ENCODE results near the gene DHRS7.

- TF ChIP-seq CTCF (IDR thresholded peaks at IDR 0.05) = no peak
- TF ChIP-seq MXI1 (IDR thresholded peaks at IDR 0.05; ENCODE audit: low read depth, low read length) = no peak
- TF ChIP-seq YY1 (IDR thresholded peaks at IDR 0.05; ENCODE audit: low read depth) = no peak
- no peak for TF ChIP-seq POLR2AphosphoS5 (IDR thresholded peaks at IDR 0.05; ENCODE audit: low read depth, low read length)
- no peak for TF ChIP-seq TEAD4 (IDR thresholded peaks at IDR 0.05; ENCODE audit: borderline replicate concordance, insufficient read depth)
- no peak for TF ChIP-seq REST (IDR thresholded peaks at IDR 0.05; ENCODE audit: low read depth, low read length)
- no peak for TF ChIP-seq EP300 (IDR thresholded peaks at IDR 0.05; ENCODE audit: borderline replicate concordance in 1 of 2, low read depth in 1 of 2, low read length in 1 of 2)
- TF ChIP-seq NRF1 (IDR thresholded peaks at IDR 0.05; ENCODE audit: low read depth, low read length) = no peak
These were observed 39.3 kb downstream of the DHRS7 start for GRCh38 chr14:60125918-60126317.

All from SK-N-SH (cell line).